CD4-positive, alpha-beta T cell (primary cell): Measurements from ENCODE around the gene BMX. TPM values are rescaled to one million over a fixed set of nuclear protein-coding genes. Genes with fewer than 3 reads are reported as not detected.

ENCODE experiments used
- ATAC-seq: fragments of 200-7000 bp; cut with Tn5 transposase; one replicate; pipeline ENCODE4 v1.10.0; 2022; ENCODE audit warnings: mild to moderate bottlenecking; ENCODE audit not compliant: poor library complexity
- CTCF ChIA-PET: fragments of 350-600 bp; sonication (Branson Sonifier 250); formaldehyde crosslinking; loops from one replicate; lab custom pipeline; 2021; ENCODE audit warnings: antibody characterized with exemption, inconsistent platforms; lab: Charles Lee
- POLR2A ChIA-PET: fragments of 350-600 bp; sonication (Branson Sonifier 250); formaldehyde crosslinking; loops from one replicate; lab custom pipeline; 2021; ENCODE audit warnings: antibody characterized with exemption, inconsistent platforms; lab: Charles Lee
- DNase-seq, 14 experiments: peaks; one replicate each; pipeline ENCODE4 v3.0.0-alpha.2; 2013 to 2020; ENCODE audit warnings: mixed read lengths in 2 of 14
- H3K27ac ChIP-seq, 2 donors: one replicate each; pipeline versions ENCODE4 v1.5.1 to v1.7.0; 2013; ENCODE audit warnings: low read length in 2 of 2, low read depth in 1 of 2, mild to moderate bottlenecking in 1 of 2
- H3K27me3 ChIP-seq, 2 experiments: 1 replicate in 1 of 2; 2 replicates in 1 of 2; pipeline versions ENCODE4 v1.6.1 to v1.7.0; 2013; ENCODE audit warnings: low read length in 2 of 2, control low read depth in 1 of 2, mild to moderate bottlenecking in 1 of 2, moderate library complexity in 1 of 2; ENCODE audit not compliant: insufficient read depth in 2 of 2, control insufficient read depth in 1 of 2
- H3K36me3 ChIP-seq: one replicate; pipeline ENCODE4 v1.6.1; 2013; ENCODE audit warnings: low read length, control low read depth; ENCODE audit not compliant: insufficient read depth
- H3K4me1 ChIP-seq: one replicate; pipeline ENCODE4 v1.6.1; 2013; ENCODE audit warnings: low read length, control low read depth; ENCODE audit not compliant: insufficient read depth
- H3K4me3 ChIP-seq: one replicate; pipeline ENCODE4 v1.5.1; 2013; ENCODE audit warnings: mild to moderate bottlenecking, low read length, moderate library complexity
- H3K9me3 ChIP-seq, 2 experiments: 1 replicate in 1 of 2; 2 replicates in 1 of 2; pipeline versions ENCODE4 v1.6.1 to v1.7.0; 2013; ENCODE audit warnings: low read length in 2 of 2, mild to moderate bottlenecking in 2 of 2, control low read depth in 1 of 2, moderate library complexity in 1 of 2; ENCODE audit not compliant: control insufficient read depth in 1 of 2, insufficient read depth in 1 of 2
- H3K27ac Mint-ChIP-seq: one replicate; pipeline ENCODE4 v1.8.0; 2020; ENCODE audit warnings: mixed read lengths
- H3K27me3 Mint-ChIP-seq: one replicate; pipeline ENCODE4 v1.8.0; 2021; ENCODE audit warnings: mixed read lengths
- H3K36me3 Mint-ChIP-seq: one replicate; pipeline ENCODE4 v1.8.0; 2021; ENCODE audit warnings: low read depth, mixed read lengths
- H3K4me1 Mint-ChIP-seq: one replicate; pipeline ENCODE4 v1.8.0; 2021; ENCODE audit warnings: low read depth, mixed read lengths
- H3K4me3 Mint-ChIP-seq: one replicate; pipeline ENCODE4 v1.8.0; 2020; ENCODE audit warnings: mild to moderate bottlenecking, mixed read lengths
- H3K9me3 Mint-ChIP-seq: one replicate; pipeline ENCODE4 v1.8.0; 2020; ENCODE audit warnings: mixed read lengths
- CTCF ChIP-seq: fragments of 200-600 bp; IDR thresholded peaks from one replicate; pipeline ENCODE4 v1.8.0; 2022; ENCODE audit warnings: antibody characterized with exemption, mild to moderate bottlenecking
- intact Hi-C, 2 experiments: fragments of 100-400 bp; cut with DNase I in 1 of 2; cut with micrococcal nuclease in 1 of 2; formaldehyde crosslinking; loops; one replicate each; pipeline versions ENCODE4 v1.15.1 to v1.9.0; 2023 to 2025; cut with DNase I, micrococcal nuclease
- total RNA-seq, 174 experiments: library from RNA in 2 of 174; stranded (reverse) in 2 of 174; gene quantifications; one replicate each; pipeline ENCODE4 v1.2.3 and lab custom pipeline; 2021 to 2026

The BMX gene
- total RNA-seq, 2 experiments from 2014 or later, result not detected

GRCh38 chrX:15469613-15470012 lies 31.0 kb upstream of the BMX start:
- ChIA-PET CTCF (no interaction called here), POLR2A (no interaction called here)
- H3K4me3 ChIP-seq, result no peak overlapping the region
- no peaks in the 10 kb centered on the region for H3K9me3 ChIP-seq
- DNase-seq, result no peak
- no peaks in the 10 kb centered on the region for H3K36me3 ChIP-seq
- Mint-ChIP-seq H3K4me1 (no peaks in the 10 kb centered on the region), H3K9me3 (no peaks in the 10 kb centered on the region), H3K4me3 (no peak overlapping the region), H3K36me3 (no peaks in the 10 kb centered on the region), H3K27ac (no peak overlapping the region), H3K27me3 (peaks cover 2% of the 10 kb centered on the region)
- no peak for TF ChIP-seq CTCF
- intact Hi-C loops, result loop anchor here (2.0 to 5.0 kb wide), 2 partner anchors 121 to 167 kb away; no protein-coding TSS in a partner anchor
- H3K4me1 ChIP-seq, result no peaks in the 10 kb centered on the region
- no peak overlapping the region for H3K27ac ChIP-seq
- ATAC-seq, result no peak
- H3K27me3 ChIP-seq, result no peaks in the 10 kb centered on the region

DNA sequence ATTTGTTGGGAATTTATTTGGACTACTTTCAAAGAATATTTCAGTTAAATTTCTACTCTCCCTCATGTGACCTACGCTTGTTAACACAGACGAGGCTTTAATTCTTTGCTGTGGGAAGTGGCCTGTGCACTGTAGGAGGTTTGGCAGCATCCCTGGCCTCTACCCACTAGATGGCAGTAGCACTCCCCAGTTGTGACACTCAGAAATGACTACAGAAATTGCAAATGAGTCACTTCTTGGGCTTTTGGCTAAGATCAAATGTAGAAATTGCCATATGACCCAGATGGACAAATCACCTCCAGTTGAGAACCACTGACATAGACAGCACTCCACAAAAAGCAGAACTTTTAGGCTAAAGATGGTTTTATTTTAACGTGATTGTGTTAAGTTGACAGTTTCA lies 29.6 kb upstream of the BMX start:
- Histone ChIP-seq H3K36me3 (no peaks in the 10 kb centered on the region), H3K9me3 (no peaks in the 10 kb centered on the region), H3K27ac (no peak overlapping the region), H3K27me3 (no peaks in the 10 kb centered on the region), H3K4me3 (no peak overlapping the region), H3K4me1 (no peaks in the 10 kb centered on the region)
- Mint-ChIP-seq H3K36me3 (no peaks in the 10 kb centered on the region), H3K27ac (no peak overlapping the region), H3K9me3 (no peaks in the 10 kb centered on the region), H3K4me3 (no peak overlapping the region), H3K4me1 (no peaks in the 10 kb centered on the region), H3K27me3 (peaks cover 4% of the 10 kb centered on the region)
- peak in 13 of 14 experiments; percentile 8 to 69 (median 38) for DNase-seq
- intact Hi-C loops, result no loop called here
- TF ChIP-seq CTCF, result peak; percentile 58
- peak; percentile 54 for ATAC-seq
- CTCF ChIA-PET, result no interaction called here
- POLR2A ChIA-PET, result no interaction called here

DNA sequence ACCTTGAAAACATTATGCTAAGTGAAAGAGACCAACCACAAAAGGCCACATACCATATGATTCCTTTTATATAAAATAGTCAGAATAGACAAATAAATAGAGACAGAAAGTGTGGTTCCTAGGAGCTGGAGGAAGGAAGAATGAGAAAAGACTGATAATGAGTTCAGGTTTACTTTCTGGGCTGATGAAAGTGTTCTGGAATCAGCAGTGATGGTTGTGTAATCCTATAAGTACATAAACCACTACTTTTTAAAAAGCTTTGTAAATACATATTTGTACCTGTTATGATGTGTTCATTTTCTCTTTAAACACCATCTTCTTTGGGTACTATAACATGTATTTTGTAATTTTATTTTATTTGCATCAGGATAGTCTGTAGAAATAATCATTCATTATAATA lies 28.1 kb upstream of the BMX start:
- DNase-seq (no peak), ATAC-seq (no peak)
- H3K4me1 ChIP-seq, result no peaks in the 10 kb centered on the region
- CTCF ChIA-PET, result no interaction called here
- Mint-ChIP-seq H3K4me3 (no peak overlapping the region), H3K4me1 (no peaks in the 10 kb centered on the region), H3K36me3 (no peaks in the 10 kb centered on the region), H3K27me3 (peaks cover 4% of the 10 kb centered on the region), H3K9me3 (no peaks in the 10 kb centered on the region), H3K27ac (no peak overlapping the region)
- H3K4me3 ChIP-seq, result no peak overlapping the region
- no peaks in the 10 kb centered on the region for H3K9me3 ChIP-seq
- no peak for TF ChIP-seq CTCF
- H3K36me3 ChIP-seq, result no peaks in the 10 kb centered on the region
- no peaks in the 10 kb centered on the region for H3K27me3 ChIP-seq
- no peak overlapping the region for H3K27ac ChIP-seq
- intact Hi-C loops, result no loop called here
- POLR2A ChIA-PET, result no interaction called here
